Gastroesophageal sphincter (tissue), 3 donors: ENCODE results near the gene PSME4.

ENCODE experiments used
- CTCF ChIP-seq, 4 experiments: fragments of 200-600 bp in 2 of 4; fragments of 450-650 bp in 2 of 4; sonication (generic) in 1 of 4; IDR thresholded peaks; one replicate each; pipeline ENCODE4 v1.5.1; 2017 to 2019; ENCODE audit warnings: antibody characterized with exemption in 4 of 4, mild to moderate bottlenecking in 2 of 4, moderate library complexity in 2 of 4
- EP300 ChIP-seq: sonication (generic); formaldehyde crosslinking; IDR thresholded peaks from one replicate; pipeline ENCODE4 v1.6.1; 2017; ENCODE audit warnings: antibody characterized with exemption, mild to moderate bottlenecking

GRCh38 chr2:53827398-53828175, 143.2 kb downstream of the PSME4 start:
- no peak for TF ChIP-seq CTCF (IDR thresholded peaks at IDR 0.05)
- no peak for TF ChIP-seq EP300
